H1 (cell line): ENCODE results near the gene OR2T4.

Experiments
- CEBPB ChIP-seq: IDR thresholded peaks from 2 replicates; pipeline ENCODE4 v1.6.1; 2012; ENCODE audit warnings: low read depth, low read length
- EZH2 ChIP-seq: fragments of 200-600 bp; sonication (generic); IDR thresholded peaks from 2 replicates; pipeline ENCODE4 v1.7.1; 2012; ENCODE audit warnings: low read depth, mild to moderate bottlenecking, moderate library complexity, low read length, inconsistent platforms; ENCODE audit not compliant: severe bottlenecking
- GABPA ChIP-seq: IDR thresholded peaks from 2 replicates; pipeline ENCODE4 v1.6.1; 2011; ENCODE audit warnings: mild to moderate bottlenecking, low read length, moderate library complexity, borderline replicate concordance; ENCODE audit not compliant: insufficient read depth
- HDAC2 ChIP-seq, 2 experiments: fragments of 300-600 bp in 1 of 2; sonication (generic) in 1 of 2; IDR thresholded peaks; 2 replicates each; pipeline ENCODE4 v1.6.1; 2011 to 2012; ENCODE audit warnings: low read depth in 2 of 2, low read length in 2 of 2, mild to moderate bottlenecking in 2 of 2, moderate library complexity in 2 of 2, borderline replicate concordance in 1 of 2, inconsistent platforms in 1 of 2
- JUN ChIP-seq: IDR thresholded peaks from 2 replicates; pipeline ENCODE4 v1.6.1; 2011; ENCODE audit warnings: low read depth, mild to moderate bottlenecking, improper control_type of control experiment, low read length
- POLR2A ChIP-seq, 2 experiments: IDR thresholded peaks; 1 replicate in 1 of 2; 2 replicates in 1 of 2; pipeline ENCODE4 v1.6.1; 2011; ENCODE audit warnings: low read depth in 2 of 2, low read length in 2 of 2, mild to moderate bottlenecking in 2 of 2; ENCODE audit errors: control extremely low read depth in 1 of 2
- RAD21 ChIP-seq, 2 experiments: IDR thresholded peaks in 1 of 2; conservative IDR thresholded peaks in 1 of 2; 2 replicates each; pipeline ENCODE4 v1.6.1; 2011; ENCODE audit warnings: low read depth in 2 of 2, low read length in 2 of 2, improper control_type of control experiment in 1 of 2, inconsistent platforms in 1 of 2, mild to moderate bottlenecking in 1 of 2, moderate library complexity in 1 of 2
- SP1 ChIP-seq: IDR thresholded peaks from 2 replicates; pipeline ENCODE4 v1.6.1; 2011; ENCODE audit warnings: low read depth, low read length
- USF2 ChIP-seq: IDR thresholded peaks from 2 replicates; pipeline ENCODE4 v1.6.1; 2011; ENCODE audit warnings: low read length, improper control_type of control experiment
- TF ChIP-seq, protein P1 (sequence below), 3 experiments: IDR thresholded peaks; 1 replicate in 2 of 3; 2 replicates in 1 of 3; pipeline versions ENCODE4 v1.5.1 to v1.6.1; 2011; ENCODE audit warnings: low read length in 3 of 3, mild to moderate bottlenecking in 3 of 3, inconsistent platforms in 2 of 3, low read depth in 1 of 3, moderate library complexity in 1 of 3; ENCODE audit not compliant: insufficient read depth in 1 of 3; ENCODE audit errors: control extremely low read depth in 1 of 3
- TF ChIP-seq, protein P2 (sequence below): IDR thresholded peaks from 2 replicates; pipeline ENCODE4 v1.6.1; 2012; ENCODE audit warnings: low read length, inconsistent platforms
- TF ChIP-seq, protein P3 (sequence below): IDR thresholded peaks from 2 replicates; pipeline ENCODE4 v1.6.1; 2012; ENCODE audit warnings: inconsistent platforms

DNA sequence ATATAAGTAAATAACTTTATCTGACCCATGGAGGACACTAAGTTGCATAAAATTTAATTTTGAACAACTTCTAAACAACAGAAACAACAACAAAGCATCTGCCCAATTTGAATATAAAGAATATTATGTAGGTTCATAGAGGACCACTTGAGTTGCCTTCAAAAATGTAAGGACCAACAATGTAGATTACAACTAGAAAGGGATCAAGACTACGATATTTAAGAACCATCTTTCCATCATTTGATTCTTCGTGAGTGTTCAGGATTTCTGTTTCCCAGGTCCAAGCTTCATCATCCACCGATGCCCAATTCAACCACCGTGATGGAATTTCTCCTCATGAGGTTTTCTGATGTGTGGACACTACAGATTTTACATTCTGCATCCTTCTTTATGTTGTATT lies 13.0 kb upstream of the OR2T4 start, which contains the start of gene OR14C36:
- TF ChIP-seq, protein P1, sequence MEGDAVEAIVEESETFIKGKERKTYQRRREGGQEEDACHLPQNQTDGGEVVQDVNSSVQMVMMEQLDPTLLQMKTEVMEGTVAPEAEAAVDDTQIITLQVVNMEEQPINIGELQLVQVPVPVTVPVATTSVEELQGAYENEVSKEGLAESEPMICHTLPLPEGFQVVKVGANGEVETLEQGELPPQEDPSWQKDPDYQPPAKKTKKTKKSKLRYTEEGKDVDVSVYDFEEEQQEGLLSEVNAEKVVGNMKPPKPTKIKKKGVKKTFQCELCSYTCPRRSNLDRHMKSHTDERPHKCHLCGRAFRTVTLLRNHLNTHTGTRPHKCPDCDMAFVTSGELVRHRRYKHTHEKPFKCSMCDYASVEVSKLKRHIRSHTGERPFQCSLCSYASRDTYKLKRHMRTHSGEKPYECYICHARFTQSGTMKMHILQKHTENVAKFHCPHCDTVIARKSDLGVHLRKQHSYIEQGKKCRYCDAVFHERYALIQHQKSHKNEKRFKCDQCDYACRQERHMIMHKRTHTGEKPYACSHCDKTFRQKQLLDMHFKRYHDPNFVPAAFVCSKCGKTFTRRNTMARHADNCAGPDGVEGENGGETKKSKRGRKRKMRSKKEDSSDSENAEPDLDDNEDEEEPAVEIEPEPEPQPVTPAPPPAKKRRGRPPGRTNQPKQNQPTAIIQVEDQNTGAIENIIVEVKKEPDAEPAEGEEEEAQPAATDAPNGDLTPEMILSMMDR (IDR thresholded peaks at IDR 0.05; ENCODE audit: control extremely low read depth in 1 of 3, insufficient read depth in 1 of 3, low read depth in 1 of 3, low read length in 3 of 3) = no peak
- no peak for TF ChIP-seq EZH2
- TF ChIP-seq USF2 = no peak
- TF ChIP-seq POLR2A (IDR thresholded peaks at IDR 0.05; ENCODE audit: control extremely low read depth in 1 of 2, low read depth in 2 of 2, low read length in 2 of 2) = no peak
- no peak for TF ChIP-seq GABPA
- no peak for TF ChIP-seq JUN
- TF ChIP-seq SP1 = no peak
- TF ChIP-seq CEBPB = no peak
- TF ChIP-seq RAD21 (IDR thresholded peaks at IDR 0.05 in 1 of 2, conservative IDR thresholded peaks at IDR 0.05 in 1 of 2; ENCODE audit: low read depth in 2 of 2, low read length in 2 of 2) = no peak
- TF ChIP-seq, protein P2, sequence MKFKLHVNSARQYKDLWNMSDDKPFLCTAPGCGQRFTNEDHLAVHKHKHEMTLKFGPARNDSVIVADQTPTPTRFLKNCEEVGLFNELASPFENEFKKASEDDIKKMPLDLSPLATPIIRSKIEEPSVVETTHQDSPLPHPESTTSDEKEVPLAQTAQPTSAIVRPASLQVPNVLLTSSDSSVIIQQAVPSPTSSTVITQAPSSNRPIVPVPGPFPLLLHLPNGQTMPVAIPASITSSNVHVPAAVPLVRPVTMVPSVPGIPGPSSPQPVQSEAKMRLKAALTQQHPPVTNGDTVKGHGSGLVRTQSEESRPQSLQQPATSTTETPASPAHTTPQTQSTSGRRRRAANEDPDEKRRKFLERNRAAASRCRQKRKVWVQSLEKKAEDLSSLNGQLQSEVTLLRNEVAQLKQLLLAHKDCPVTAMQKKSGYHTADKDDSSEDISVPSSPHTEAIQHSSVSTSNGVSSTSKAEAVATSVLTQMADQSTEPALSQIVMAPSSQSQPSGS = no peak
- TF ChIP-seq, protein P3, sequence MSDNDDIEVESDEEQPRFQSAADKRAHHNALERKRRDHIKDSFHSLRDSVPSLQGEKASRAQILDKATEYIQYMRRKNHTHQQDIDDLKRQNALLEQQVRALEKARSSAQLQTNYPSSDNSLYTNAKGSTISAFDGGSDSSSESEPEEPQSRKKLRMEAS = no peak
- no peak for TF ChIP-seq HDAC2 (IDR thresholded peaks at IDR 0.05; ENCODE audit: borderline replicate concordance in 1 of 2, low read depth in 2 of 2, low read length in 2 of 2)
